Posterior cingulate gyrus (tissue), 11 donors: Measurements from ENCODE around the gene SAP130.
"Not testable (repeated sequence)": the region's sequence is repeated elsewhere in the genome, so short reads cannot be mapped to it uniquely, and the experiment has no call there.

ENCODE experiments used
- DNase-seq, 10 donors: peaks; one replicate each; pipeline versions ENCODE4 v3.0.0 to v3.0.0-alpha.2; 2020 to 2021; ENCODE audit warnings: mixed read lengths in 3 of 10
- intact Hi-C: fragments of 100-400 bp; cut with DNase I; formaldehyde crosslinking; loops from one replicate; pipeline ENCODE4 v1.15.1; 2023

Gene SAP130

DNA sequence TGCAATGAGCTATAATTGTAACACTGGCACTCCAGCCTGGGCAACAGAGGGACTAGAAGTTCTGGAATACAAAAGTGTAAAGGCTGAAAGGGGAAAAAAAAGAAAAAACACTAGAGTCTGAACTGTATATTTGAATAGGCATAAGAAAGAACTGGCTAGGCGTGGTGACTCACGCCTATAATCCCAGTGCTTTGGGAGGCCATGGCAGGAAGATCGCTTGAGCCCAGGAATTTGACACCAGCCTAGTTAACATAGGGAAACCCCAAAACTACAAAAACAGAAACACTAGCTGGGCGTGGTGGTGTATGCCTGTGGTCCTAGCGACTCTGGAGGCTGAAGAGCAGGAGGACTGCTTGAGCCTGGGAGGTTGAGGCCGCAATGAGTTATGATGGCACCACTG, 70.6 kb downstream of the SAP130 start:
- no peak for DNase-seq
- intact Hi-C loops, result no loop called here

DNA sequence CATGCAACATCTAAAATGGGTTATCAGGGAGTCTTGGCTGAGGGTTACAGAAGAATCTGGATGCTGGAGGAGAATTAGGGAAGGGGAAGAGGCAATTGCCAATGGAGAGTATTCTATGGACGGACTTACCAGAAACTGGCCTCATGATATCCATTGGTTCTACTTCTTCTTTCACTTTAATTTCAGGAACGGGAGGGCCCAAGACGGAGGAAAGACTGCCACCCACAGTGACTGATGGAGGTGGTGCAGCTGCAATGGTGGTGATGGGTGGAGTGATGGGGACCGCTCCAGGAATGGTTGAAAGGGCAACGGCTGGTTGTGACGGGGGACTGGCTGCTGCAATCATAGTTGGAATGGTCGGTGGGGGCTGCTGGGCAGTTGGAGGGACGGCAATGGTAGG, 73.0 kb downstream of the SAP130 start:
- no peak for DNase-seq
- intact Hi-C loops, result no loop called here

GRCh38 chr2:127953849-127954248, 74.0 kb downstream of the SAP130 start:
- intact Hi-C loops, result no loop called here

DNA sequence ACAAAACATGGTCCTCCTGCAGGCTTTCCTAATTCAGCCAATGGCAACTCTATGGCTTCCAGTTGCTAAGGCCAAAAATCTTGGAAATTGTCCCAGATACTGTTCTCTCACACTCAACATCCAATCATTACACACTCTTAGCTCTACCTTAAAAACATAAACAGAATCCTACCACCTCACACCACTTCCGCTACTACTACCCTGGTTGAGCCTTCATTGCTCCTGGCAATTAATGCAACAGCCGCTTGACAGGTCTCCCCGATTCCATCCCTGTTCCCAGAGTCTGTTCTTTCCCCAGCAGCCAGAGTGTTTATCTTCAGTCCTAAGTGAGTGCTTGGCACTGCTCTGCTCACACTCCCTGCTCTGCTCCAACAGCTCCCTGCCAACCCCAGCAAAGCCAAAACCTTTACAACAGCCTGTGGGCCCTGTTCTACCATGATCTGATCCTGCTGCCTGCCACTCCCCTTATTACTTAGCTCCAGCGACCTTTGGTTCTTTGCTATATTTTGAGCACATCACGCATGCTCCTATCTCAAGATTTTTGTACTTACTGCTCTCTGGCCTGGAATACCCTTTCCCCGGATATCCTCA, 74.6 kb downstream of the SAP130 start:
- intact Hi-C loops, result no loop called here
- peak in 3 of 10 donors; percentile 13 to 20 (median 17) for DNase-seq

More at GRCh38 chr2:127953849-127954248, 74.0 kb downstream of the SAP130 start:
- no peak for DNase-seq

DNA sequence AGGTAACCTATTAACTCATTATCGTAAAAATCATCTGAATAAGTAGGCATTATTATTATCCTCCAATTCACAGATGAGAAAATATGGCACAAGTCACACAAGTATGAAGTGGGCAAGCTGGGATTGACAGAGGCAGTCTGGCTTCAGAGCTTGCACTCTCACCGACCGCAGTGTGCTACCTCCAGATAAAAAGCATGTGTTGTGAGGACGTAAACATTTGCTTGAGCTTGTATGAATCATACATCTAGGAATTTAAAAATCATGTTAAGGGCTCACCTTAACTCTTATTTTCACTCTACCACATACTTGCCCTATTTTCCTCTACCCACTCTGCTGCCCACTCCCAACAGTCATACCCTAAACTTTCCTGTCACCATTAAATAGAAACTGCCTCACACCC, 76.8 kb downstream of the SAP130 start:
- no peak for DNase-seq
- intact Hi-C loops, result no loop called here

DNA sequence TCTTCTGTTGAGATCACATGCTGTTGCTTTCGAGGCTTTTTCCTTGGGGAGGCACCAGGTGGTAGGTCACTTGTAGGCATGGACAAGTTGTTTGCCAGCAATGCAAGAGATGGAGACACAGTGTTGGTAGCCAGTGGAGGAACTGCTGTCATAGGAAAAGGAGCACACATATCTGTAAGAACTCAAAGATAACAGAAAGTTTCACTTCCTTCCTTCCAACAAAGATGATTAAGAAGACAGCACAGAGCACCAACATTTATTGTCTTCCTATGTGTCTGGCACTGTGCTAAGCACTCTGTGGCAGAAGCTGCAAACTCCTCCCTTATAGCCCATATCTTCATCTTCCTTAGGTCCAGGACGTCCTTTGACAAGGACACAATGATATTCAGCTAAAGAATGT, 77.6 kb downstream of the SAP130 start:
- no peak for DNase-seq
- intact Hi-C loops, result no loop called here

DNA sequence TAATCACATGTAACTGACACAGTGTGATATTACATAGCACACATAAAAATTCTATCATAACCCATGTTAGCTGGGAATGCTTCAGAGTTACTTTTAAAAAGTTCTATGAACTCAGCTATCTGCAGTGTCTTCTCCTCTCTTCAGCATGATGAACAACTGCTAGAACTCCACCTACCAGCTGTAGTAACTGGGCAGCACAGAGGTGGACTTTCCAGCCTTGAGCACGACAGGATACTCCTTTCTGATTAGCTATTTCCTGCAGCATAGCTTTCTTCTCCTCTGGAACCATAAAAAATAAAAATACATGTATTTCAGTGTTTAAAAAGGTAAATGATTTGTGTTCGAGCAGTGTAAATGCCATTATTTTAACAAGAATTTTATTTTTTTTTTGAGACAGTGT, 82.6 kb downstream of the SAP130 start:
- intact Hi-C loops, result no loop called here

GRCh38 chr2:127943186-127943585, 84.7 kb downstream of the SAP130 start:
- no peak for DNase-seq
- intact Hi-C loops, result no loop called here

More for the DNA sequence above, 82.6 kb downstream of the SAP130 start:
- no peak for DNase-seq

- no peak for DNase-seq
- intact Hi-C loops, result no loop called here
Measured at GRCh38 chr2:127942002-127942401, 85.9 kb downstream of the SAP130 start.

- no peak for DNase-seq
- intact Hi-C loops, result no loop called here
Measured at GRCh38 chr2:127941461-127941860, 86.4 kb downstream of the SAP130 start.

GRCh38 chr2:127940641-127941040, 87.2 kb downstream of the SAP130 start:
- no peak for DNase-seq

DNA sequence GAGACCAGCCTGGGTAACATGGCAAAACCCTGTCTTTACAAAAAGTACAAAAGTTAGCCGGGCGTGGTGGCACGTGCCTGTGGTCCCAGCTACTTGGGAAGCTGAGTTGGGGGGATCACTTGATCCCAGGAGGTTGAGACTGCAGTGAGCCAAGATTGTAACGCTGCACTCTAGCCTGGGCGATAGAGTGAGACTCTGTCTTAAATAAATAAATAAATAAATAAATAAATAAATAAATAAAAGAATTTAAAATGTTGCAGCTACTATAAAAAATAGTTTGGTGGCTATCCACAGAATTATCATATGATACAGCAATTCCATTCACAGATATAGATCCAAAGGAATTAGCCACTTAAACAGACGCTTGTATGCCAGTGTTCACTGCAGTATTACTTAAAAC, 92.5 kb downstream of the SAP130 start:
- DNase-seq, result no peak
- intact Hi-C loops, result no loop called here

More at GRCh38 chr2:127940641-127941040, 87.2 kb downstream of the SAP130 start:
- intact Hi-C loops, result no loop called here

- no peak for DNase-seq
- intact Hi-C loops, result no loop called here
Measured at GRCh38 chr2:127932199-127932876, 95.5 kb downstream of the SAP130 start.

GRCh38 chr2:127929449-127929848, 98.4 kb downstream of the SAP130 start:
- no peak for DNase-seq
- intact Hi-C loops, result no loop called here

GRCh38 chr2:127927384-127927783, 100.5 kb downstream of the SAP130 start:
- intact Hi-C loops, result no loop called here
- no peak for DNase-seq

DNA sequence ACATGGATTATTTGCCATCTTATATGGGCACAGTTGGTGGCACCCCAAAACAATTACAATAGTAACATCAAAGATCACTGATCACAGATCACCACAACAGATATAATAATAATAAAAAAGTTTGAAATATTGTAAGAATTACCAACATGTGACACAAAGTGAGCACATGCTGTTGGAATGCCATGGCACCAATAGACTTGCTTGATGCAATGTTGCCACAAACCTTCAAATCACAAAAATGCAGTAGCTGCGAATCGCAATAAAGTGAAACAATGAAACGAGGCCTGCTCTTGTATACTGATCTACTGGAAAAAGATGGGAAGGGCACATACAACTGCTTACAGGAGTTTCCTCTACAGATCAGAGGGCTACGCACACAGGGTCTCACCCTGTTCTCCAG, 109.9 kb downstream of the SAP130 start:
- intact Hi-C loops, result no loop called here
- no peak for DNase-seq

DNA sequence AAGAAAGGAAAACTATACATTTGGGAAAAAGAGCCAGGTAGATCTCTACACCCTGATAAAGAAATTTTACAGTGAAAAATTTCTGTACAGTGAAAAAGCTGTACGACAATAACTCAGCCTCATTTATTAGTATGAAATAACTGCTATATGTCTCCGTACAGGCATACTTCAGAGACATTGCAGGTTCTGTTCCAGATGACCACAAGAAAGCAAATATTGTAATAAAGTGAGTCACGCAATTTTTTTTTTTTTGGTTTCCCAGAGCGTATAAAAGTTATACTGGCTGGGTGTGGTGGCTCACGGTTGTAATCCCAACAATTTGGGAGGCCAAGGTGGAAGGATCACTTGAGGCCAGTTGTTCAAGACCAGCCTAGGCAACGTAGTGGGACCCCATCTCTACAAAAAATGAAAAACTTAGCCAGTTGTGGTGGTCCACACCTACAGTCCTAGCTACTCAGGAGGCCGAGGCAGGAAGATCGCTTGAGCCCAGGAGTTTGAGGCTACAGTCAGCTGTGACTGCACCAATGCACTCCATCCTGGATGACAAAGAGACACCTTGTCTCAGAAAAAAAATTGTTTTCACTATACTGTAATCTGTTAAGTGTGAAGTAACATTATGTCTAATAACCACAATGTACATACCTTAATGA, 113.9 kb downstream of the SAP130 start:
- intact Hi-C loops, result no loop called here
- DNase-seq, result peak in 1 of 10 donors; percentile 11

- intact Hi-C loops, result no loop called here
- no peak for DNase-seq
Measured at GRCh38 chr2:127911737-127912136, 116.1 kb downstream of the SAP130 start.

DNA sequence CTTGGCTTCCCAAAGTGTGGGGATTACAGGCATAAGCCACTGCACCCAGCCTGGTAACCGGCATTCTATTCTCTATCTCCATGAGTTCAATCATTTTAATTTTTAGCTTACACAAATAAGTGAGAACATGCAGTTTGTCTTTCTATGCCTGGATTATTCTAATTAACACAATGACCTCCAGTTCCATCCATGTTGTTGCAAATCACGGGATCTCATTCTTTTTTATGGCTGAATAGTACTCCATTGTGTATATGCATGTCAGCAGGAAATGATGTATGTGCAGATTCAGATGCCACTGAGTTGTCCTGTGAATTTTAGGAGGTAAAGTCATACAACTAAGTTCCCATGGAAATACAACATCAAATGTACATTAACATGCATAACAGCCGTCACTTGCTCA, 117.4 kb downstream of the SAP130 start:
- DNase-seq, result no peak
- intact Hi-C loops, result no loop called here

DNA sequence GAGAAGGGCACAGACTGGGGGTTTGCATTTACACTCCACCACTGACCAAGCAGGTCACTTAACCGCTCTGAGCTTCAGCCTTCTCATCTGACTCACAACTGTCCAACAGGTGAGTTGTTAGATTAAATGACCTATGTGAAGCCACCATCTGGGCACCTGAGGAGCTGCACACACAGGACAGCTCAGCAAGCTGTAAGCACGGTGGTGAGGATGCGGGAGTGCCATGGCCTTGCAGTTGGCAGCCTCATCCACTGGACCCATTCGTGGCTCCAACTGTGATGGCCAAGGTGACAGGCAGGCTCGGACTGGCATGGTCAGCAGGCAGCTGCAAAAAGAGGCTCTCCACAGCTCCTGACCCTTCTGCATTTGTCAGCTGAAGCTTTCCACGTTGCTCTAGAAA, 118.8 kb downstream of the SAP130 start:
- intact Hi-C loops, result no loop called here
- DNase-seq, result peak in 1 of 10 donors; percentile 8

DNA sequence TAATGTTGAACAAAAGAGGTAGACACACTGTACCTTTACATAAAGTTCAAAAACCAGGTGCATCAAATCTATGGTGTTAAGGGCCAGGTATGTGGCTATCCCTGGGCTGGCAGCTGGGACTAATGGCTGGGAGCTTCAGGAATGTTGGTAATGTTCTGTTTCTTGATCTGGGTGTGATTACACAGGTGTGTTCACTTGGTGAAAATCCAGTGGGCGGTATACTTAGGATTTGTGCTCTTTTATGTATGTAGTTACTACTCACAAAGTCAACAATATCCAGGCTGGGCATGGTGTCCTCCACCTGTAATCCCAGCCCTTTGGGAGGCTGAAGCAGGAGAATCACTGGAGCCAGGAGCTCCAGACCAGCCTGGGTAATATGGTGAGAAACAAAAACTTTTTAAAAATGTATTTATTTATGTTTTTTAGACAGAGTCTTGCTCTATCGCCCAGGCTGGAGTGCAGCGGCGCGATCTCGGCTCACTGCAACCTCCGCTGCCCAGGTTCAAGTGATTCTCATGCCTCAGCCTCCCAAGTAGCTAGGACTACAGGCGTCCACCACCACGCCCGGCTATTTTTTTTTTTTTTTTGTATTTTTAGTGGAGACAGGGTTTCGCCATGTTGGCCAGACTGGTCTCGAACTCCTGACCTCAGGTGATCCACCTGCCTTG, 120.0 kb downstream of the SAP130 start:
- intact Hi-C loops, DNase-seq: not testable (repeated sequence)
